ENCODE results near the gene PYGM. TPM values are rescaled to one million over a fixed set of nuclear protein-coding genes. Genes with fewer than 3 reads are reported as not detected.

Gene PYGM
- total and polyA plus RNA-seq, 2 of the 13 experiments (the other 11 are each of a cell fraction or from before 2014, with no cell fraction given): 0.11 to 0.12 TPM

DNA sequence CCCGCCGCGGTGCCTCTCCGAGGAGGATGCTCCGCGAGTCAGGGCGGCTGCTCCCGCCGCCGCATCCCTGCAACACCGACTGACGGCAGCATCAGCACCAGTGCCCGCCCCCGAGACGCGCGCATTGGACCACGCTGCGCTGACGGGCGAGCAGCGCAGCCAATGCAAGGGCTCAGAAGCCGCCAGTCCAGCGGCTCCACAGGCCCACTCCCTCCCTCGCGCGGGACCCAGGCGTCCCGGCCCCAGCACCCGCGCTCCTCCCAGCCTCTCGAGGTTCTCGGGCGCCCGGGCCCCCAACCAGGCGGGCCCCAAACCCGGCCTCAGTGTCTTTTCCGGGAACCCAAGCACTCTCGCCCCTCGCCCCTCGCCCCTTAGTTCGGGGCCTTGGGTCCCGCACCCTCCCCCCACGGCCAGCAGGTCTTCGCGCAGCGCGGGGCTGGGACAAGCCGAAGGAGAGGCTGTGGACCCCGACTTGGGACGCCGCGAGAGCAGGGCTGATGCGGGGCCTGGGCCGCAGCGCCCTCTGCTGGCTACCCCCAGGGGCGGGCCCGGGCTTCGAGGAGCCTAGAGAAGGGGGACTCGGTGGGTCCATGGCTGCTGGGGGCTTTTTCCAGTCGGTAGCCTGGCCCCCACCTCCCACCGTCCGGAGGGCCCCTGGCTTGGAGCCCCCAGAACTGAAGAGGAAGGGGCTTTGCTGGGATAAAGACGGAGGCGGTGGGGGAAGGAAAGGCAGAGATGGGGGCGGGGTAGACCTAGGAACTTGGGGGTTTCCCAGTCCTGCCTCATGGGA, 36.5 kb downstream of the PYGM start, which contains the start of gene NRXN2 (continued):
- TF ChIP-seq ZNF737 (CRISPR knock-in tag; IDR thresholded peaks at IDR 0.05; ENCODE audit: borderline replicate concordance) (no peak), ZFP90 (CRISPR knock-in tag; IDR thresholded peaks at IDR 0.05; ENCODE audit: borderline replicate concordance) (0 out of 2 replicates have a peak, but pooled peaks have one; percentile 25), U2AF2 (IDR thresholded peaks at IDR 0.05; ENCODE audit: low read depth, low read length) (no peak), MAFK (conservative IDR thresholded peaks at IDR 0.05 in 1 of 2, IDR thresholded peaks at IDR 0.05 in 1 of 2; ENCODE audit: low read length in 2 of 2) (no peak), ZNF383 (CRISPR knock-in tag; IDR thresholded peaks at IDR 0.05; ENCODE audit: borderline replicate concordance) (no peak), NR0B2 (CRISPR knock-in tag; IDR thresholded peaks at IDR 0.05) (no peak), ZNF678 (CRISPR knock-in tag; IDR thresholded peaks at IDR 0.05) (no peak), ZNF460 (CRISPR knock-in tag; IDR thresholded peaks at IDR 0.05; ENCODE audit: borderline replicate concordance) (no peak), GLMP (CRISPR knock-in tag; IDR thresholded peaks at IDR 0.05; ENCODE audit: borderline replicate concordance) (no peak), HDAC6 (IDR thresholded peaks at IDR 0.05; ENCODE audit: low read depth, low read length) (no peak), ZFP62 (CRISPR knock-in tag; IDR thresholded peaks at IDR 0.05) (no peak), ISL2 (CRISPR knock-in tag; IDR thresholded peaks at IDR 0.05) (0 out of 2 replicates have a peak, but pooled peaks have one; percentile 28)
- TF ChIP-seq, protein P1, sequence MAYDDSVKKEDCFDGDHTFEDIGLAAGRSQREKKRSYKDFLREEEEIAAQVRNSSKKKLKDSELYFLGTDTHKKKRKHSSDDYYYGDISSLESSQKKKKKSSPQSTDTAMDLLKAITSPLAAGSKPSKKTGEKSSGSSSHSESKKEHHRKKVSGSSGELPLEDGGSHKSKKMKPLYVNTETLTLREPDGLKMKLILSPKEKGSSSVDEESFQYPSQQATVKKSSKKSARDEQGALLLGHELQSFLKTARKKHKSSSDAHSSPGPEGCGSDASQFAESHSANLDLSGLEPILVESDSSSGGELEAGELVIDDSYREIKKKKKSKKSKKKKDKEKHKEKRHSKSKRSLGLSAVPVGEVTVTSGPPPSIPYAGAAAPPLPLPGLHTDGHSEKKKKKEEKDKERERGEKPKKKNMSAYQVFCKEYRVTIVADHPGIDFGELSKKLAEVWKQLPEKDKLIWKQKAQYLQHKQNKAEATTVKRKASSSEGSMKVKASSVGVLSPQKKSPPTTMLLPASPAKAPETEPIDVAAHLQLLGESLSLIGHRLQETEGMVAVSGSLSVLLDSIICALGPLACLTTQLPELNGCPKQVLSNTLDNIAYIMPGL (CRISPR knock-in tag; IDR thresholded peaks at IDR 0.05; ENCODE audit: borderline replicate concordance in 1 of 2, low read depth in 1 of 2): 0 out of 4 replicates have a peak, but pooled peaks of 1 of the 2 experiments have one; percentile 30
- TF ChIP-seq, protein P2, sequence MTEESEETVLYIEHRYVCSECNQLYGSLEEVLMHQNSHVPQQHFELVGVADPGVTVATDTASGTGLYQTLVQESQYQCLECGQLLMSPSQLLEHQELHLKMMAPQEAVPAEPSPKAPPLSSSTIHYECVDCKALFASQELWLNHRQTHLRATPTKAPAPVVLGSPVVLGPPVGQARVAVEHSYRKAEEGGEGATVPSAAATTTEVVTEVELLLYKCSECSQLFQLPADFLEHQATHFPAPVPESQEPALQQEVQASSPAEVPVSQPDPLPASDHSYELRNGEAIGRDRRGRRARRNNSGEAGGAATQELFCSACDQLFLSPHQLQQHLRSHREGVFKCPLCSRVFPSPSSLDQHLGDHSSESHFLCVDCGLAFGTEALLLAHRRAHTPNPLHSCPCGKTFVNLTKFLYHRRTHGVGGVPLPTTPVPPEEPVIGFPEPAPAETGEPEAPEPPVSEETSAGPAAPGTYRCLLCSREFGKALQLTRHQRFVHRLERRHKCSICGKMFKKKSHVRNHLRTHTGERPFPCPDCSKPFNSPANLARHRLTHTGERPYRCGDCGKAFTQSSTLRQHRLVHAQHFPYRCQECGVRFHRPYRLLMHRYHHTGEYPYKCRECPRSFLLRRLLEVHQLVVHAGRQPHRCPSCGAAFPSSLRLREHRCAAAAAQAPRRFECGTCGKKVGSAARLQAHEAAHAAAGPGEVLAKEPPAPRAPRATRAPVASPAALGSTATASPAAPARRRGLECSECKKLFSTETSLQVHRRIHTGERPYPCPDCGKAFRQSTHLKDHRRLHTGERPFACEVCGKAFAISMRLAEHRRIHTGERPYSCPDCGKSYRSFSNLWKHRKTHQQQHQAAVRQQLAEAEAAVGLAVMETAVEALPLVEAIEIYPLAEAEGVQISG (CRISPR knock-in tag; IDR thresholded peaks at IDR 0.05): peak; percentile 44; the same call in 1 of the 2 replicates
- TF ChIP-seq, protein P3, sequence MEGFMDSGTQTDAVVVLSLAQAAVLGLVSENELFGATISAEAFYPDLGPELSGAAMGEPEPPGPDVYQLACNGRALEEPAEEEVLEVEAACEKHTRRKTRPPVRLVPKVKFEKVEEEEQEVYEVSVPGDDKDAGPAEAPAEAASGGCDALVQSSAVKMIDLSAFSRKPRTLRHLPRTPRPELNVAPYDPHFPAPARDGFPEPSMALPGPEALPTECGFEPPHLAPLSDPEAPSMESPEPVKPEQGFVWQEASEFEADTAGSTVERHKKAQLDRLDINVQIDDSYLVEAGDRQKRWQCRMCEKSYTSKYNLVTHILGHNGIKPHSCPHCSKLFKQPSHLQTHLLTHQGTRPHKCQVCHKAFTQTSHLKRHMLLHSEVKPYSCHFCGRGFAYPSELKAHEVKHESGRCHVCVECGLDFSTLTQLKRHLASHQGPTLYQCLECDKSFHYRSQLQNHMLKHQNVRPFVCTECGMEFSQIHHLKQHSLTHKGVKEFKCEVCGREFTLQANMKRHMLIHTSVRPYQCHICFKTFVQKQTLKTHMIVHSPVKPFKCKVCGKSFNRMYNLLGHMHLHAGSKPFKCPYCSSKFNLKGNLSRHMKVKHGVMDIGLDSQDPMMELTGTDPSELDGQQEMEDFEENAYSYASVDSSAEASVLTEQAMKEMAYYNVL (CRISPR knock-in tag; IDR thresholded peaks at IDR 0.05; ENCODE audit: borderline replicate concordance): no peak
- TF ChIP-seq, protein P4, sequence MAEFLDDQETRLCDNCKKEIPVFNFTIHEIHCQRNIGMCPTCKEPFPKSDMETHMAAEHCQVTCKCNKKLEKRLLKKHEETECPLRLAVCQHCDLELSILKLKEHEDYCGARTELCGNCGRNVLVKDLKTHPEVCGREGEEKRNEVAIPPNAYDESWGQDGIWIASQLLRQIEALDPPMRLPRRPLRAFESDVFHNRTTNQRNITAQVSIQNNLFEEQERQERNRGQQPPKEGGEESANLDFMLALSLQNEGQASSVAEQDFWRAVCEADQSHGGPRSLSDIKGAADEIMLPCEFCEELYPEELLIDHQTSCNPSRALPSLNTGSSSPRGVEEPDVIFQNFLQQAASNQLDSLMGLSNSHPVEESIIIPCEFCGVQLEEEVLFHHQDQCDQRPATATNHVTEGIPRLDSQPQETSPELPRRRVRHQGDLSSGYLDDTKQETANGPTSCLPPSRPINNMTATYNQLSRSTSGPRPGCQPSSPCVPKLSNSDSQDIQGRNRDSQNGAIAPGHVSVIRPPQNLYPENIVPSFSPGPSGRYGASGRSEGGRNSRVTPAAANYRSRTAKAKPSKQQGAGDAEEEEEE (CRISPR knock-in tag; IDR thresholded peaks at IDR 0.05; ENCODE audit: borderline replicate concordance): no peak

Data from HepG2 (cell line).